ENCODE measurements around the gene TUBA1C. TPM values are rescaled to one million over a fixed set of nuclear protein-coding genes. Genes with fewer than 3 reads are reported as not detected.

The TUBA1C gene
- total RNA-seq, 1 donor from 2014 or later = 402 TPM

DNA sequence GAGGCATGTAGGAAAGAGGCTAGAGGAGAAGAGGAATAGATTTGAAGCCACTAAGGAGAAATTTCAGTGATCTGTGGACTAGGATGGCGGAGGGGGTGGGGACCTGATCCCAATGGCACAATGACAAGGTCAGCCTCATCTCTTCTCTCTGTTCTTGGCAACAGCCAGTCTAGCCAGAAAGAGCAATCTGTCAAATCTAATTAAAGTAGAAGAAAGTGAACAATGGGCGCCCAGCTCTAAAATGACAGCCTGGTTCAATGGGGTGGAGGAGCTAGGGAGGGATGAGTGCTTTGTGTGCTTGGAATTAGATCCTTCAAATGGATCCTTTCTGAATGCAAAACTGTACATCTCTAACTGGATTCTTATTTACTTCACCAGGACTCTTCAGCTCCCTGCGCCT lies 37.2 kb upstream of the TUBA1C start:
- no peak overlapping the region for H3K4me3 ChIP-seq
- no peak overlapping the region for H3K27ac ChIP-seq
- H3K36me3 ChIP-seq = no peaks in the 10 kb centered on the region
- H3K27me3 Mint-ChIP-seq (ENCODE audit: insufficient read depth, low read depth) = peaks cover 16% of the 10 kb centered on the region
- peak overlapping the region; percentile 98 for H3K27ac Mint-ChIP-seq
- H3K4me1 ChIP-seq = peaks cover 32% of the 10 kb centered on the region
- no peaks in the 10 kb centered on the region for H3K36me3 Mint-ChIP-seq
- TF ChIP-seq, protein P1, sequence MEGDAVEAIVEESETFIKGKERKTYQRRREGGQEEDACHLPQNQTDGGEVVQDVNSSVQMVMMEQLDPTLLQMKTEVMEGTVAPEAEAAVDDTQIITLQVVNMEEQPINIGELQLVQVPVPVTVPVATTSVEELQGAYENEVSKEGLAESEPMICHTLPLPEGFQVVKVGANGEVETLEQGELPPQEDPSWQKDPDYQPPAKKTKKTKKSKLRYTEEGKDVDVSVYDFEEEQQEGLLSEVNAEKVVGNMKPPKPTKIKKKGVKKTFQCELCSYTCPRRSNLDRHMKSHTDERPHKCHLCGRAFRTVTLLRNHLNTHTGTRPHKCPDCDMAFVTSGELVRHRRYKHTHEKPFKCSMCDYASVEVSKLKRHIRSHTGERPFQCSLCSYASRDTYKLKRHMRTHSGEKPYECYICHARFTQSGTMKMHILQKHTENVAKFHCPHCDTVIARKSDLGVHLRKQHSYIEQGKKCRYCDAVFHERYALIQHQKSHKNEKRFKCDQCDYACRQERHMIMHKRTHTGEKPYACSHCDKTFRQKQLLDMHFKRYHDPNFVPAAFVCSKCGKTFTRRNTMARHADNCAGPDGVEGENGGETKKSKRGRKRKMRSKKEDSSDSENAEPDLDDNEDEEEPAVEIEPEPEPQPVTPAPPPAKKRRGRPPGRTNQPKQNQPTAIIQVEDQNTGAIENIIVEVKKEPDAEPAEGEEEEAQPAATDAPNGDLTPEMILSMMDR (IDR thresholded peaks at IDR 0.05) = no peak
- TF ChIP-seq EZH2phosphoT487 (IDR thresholded peaks at IDR 0.05) = no peak
- no peak for TF ChIP-seq EZH2 (IDR thresholded peaks at IDR 0.05)
- H3K4me3 Mint-ChIP-seq = peak overlapping the region; percentile 61
- peak overlapping the region; percentile 37 for H3K4me2 ChIP-seq
- no peaks in the 10 kb centered on the region for H3K9me3 ChIP-seq (ENCODE audit: low read depth)
- H3F3A ChIP-seq (ENCODE audit: low read depth) = peaks cover 31% of the 10 kb centered on the region
- no peaks in the 10 kb centered on the region for H3K27me3 ChIP-seq
- no peaks in the 10 kb centered on the region for H3K9me3 Mint-ChIP-seq
- peak; percentile 52 for DNase-seq (ENCODE audit: low spot score)
- H2AFZ ChIP-seq (replicated peaks) = no peak overlapping the region
- H3K4me1 Mint-ChIP-seq = peaks cover 75% of the 10 kb centered on the region
- H4K20me1 ChIP-seq (ENCODE audit: low read depth) = peaks cover 3% of the 10 kb centered on the region
- no peaks in the 10 kb centered on the region for H3K79me2 ChIP-seq (ENCODE audit: low read depth)
- no peak overlapping the region for H3K9ac ChIP-seq

DNA sequence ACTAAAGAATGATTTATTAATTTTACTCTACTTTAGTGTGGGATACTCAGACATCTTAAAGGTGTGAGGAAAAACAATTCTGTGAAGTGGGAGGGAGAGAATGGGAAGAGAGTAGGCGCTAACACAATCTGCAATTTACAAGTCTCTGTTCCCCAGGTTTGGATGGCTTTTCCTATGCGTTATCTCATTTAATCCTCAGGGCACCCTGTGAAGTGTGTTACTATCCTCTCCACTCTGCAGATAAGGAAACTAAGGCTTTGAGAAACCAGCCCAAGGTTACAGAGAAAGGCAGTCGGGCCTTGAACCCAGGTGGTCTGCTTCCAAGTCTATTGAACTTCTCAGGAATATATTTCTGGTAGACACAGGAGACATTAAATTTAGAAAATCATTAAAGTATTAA lies 36.2 kb upstream of the TUBA1C start:
- H3K27me3 ChIP-seq = no peaks in the 10 kb centered on the region

DNA sequence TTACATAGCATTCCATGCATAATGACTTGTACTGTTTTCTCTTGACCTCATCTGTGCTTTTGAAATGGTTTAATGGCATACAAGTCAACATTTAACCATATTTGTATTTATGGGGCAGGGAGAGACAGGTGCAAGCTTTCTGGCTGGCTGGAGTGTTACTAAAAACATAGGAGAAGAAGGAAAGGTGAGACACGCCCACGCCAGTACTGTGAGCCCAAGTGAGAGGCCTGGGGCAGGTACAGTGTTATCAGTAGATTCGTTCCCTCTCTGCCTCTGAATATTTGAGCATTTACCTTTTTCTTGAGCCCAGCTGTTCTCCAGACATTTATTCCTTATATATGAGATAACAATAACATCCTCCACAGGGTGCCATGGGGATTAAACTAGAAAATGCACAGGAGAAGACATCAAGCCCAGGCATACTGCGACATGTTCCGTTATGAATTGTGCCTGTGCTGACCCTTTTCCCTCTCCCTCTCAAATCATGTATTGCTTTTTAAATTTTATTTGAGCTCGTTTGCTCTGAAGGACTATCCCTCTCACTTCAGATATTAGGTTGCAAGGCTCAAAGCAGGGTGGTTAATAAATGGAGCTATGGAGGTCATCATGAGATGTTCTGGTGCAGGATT lies 34.6 kb upstream of the TUBA1C start:
- Mint-ChIP-seq H3K9me3 (no peaks in the 10 kb centered on the region), H3K36me3 (no peaks in the 10 kb centered on the region), H3K4me3 (no peak overlapping the region), H3K27ac (no peak overlapping the region), H3K4me1 (peaks cover 75% of the 10 kb centered on the region), H3K27me3 (ENCODE audit: insufficient read depth, low read depth) (peaks cover 14% of the 10 kb centered on the region)
- H3K4me3 ChIP-seq = no peak overlapping the region
- no peak overlapping the region for H3K27ac ChIP-seq
- H3K9me3 ChIP-seq (ENCODE audit: low read depth) = no peaks in the 10 kb centered on the region
- H3K4me2 ChIP-seq = no peak overlapping the region
- peaks cover 3% of the 10 kb centered on the region for H4K20me1 ChIP-seq (ENCODE audit: low read depth)
- peaks cover 34% of the 10 kb centered on the region for H3F3A ChIP-seq (ENCODE audit: low read depth)
- peaks cover 37% of the 10 kb centered on the region for H3K4me1 ChIP-seq
- no peak overlapping the region for H2AFZ ChIP-seq (replicated peaks)
- no peak for TF ChIP-seq EZH2phosphoT487 (IDR thresholded peaks at IDR 0.05)
- TF ChIP-seq, protein P1 (IDR thresholded peaks at IDR 0.05) = no peak
- TF ChIP-seq EZH2 (IDR thresholded peaks at IDR 0.05) = no peak
- H3K9ac ChIP-seq = no peak overlapping the region
- H3K36me3 ChIP-seq = no peaks in the 10 kb centered on the region
- DNase-seq (ENCODE audit: low spot score) = no peak
- no peaks in the 10 kb centered on the region for H3K27me3 ChIP-seq
- H3K79me2 ChIP-seq (ENCODE audit: low read depth) = no peaks in the 10 kb centered on the region

More for the DNA sequence above, 36.2 kb upstream of the TUBA1C start:
- H3K4me1 ChIP-seq = peaks cover 35% of the 10 kb centered on the region
- H3K9me3 Mint-ChIP-seq = no peaks in the 10 kb centered on the region
- no peak for DNase-seq (ENCODE audit: low spot score)
- no peak overlapping the region for H3K4me3 ChIP-seq
- no peaks in the 10 kb centered on the region for H3K9me3 ChIP-seq (ENCODE audit: low read depth)
- peaks cover 78% of the 10 kb centered on the region for H3K4me1 Mint-ChIP-seq
- H3K27ac ChIP-seq = no peak overlapping the region
- H4K20me1 ChIP-seq (ENCODE audit: low read depth) = peaks cover 3% of the 10 kb centered on the region
- H3F3A ChIP-seq (ENCODE audit: low read depth) = peaks cover 31% of the 10 kb centered on the region
- no peak overlapping the region for H2AFZ ChIP-seq (replicated peaks)
- H3K4me3 Mint-ChIP-seq = no peak overlapping the region
- H3K27me3 Mint-ChIP-seq (ENCODE audit: insufficient read depth, low read depth) = peaks cover 14% of the 10 kb centered on the region
- H3K9ac ChIP-seq = no peak overlapping the region
- no peak overlapping the region for H3K4me2 ChIP-seq
- H3K27ac Mint-ChIP-seq = no peak overlapping the region
- TF ChIP-seq, protein P1 (IDR thresholded peaks at IDR 0.05) = no peak
- TF ChIP-seq EZH2phosphoT487 (IDR thresholded peaks at IDR 0.05) (no peak), EZH2 (IDR thresholded peaks at IDR 0.05) (no peak)
- no peaks in the 10 kb centered on the region for H3K36me3 Mint-ChIP-seq
- H3K36me3 ChIP-seq = no peaks in the 10 kb centered on the region
- no peaks in the 10 kb centered on the region for H3K79me2 ChIP-seq (ENCODE audit: low read depth)

All from neural progenitor cell (in vitro differentiated cells).